ENCODE measurements around the gene ATG2A. TPM values are rescaled to one million over a fixed set of nuclear protein-coding genes. Genes with fewer than 3 reads are reported as not detected.

Gene ATG2A
- total and polyA plus RNA-seq, 10 of the 15 experiments (the other 5 are each of a cell fraction or from before 2014, with no cell fraction given) = 0.08 to 19.0 (median 4.6) TPM

- RAD21 ChIA-PET (ENCODE audit: unreplicated experiment) = interaction anchor here (13.2 to 15.8 kb wide), 2 partner anchors 14 kb away, joined by 253 to 316 read pairs; partner anchors contain the start of genes CDC42BPG and EHD1
- Histone ChIP-seq H3K27ac (ENCODE audit: control insufficient read depth, insufficient read depth) (peak overlapping the region; percentile 99), H3K9ac (ENCODE audit: control insufficient read depth, insufficient read depth, low read length) (peak overlapping the region; percentile 81), H3K4me1 (ENCODE audit: control insufficient read depth, insufficient read depth, low read length) (peaks cover 90% of the 10 kb centered on the region), H3K4me3 (peak overlapping the region; percentile 44; the same call in 1 of the 2 replicates), H3K79me2 (ENCODE audit: control insufficient read depth, insufficient read depth, low read length) (peaks cover 80% of the 10 kb centered on the region), H3K36me3 (ENCODE audit: control insufficient read depth in 2 of 2, insufficient read depth in 2 of 2, low read length in 1 of 2) (peaks cover 24 to 29% of the 10 kb centered on the region in 2 experiments; a peak in 3 of 4 replicates), H3K4me2 (ENCODE audit: control insufficient read depth, insufficient read depth) (peak overlapping the region; percentile 100), H3K27me3 (replicated peaks in 1 of 2; ENCODE audit: control insufficient read depth in 2 of 2, insufficient read depth in 2 of 2, low read length in 1 of 2) (no peaks in the 10 kb centered on the region), H2AFZ (ENCODE audit: control insufficient read depth, low read depth, low read length) (no peak overlapping the region), H4K20me1 (ENCODE audit: control insufficient read depth, insufficient read depth) (no peaks in the 10 kb centered on the region), H3K9me3 (replicated peaks; ENCODE audit: control insufficient read depth, insufficient read depth, low read length) (no peaks in the 10 kb centered on the region)
- intact Hi-C loops (cut with micrococcal nuclease; ENCODE audit: unreplicated experiment) = loop anchor here (2.0 kb wide), 1 partner anchor 13 kb away; no protein-coding TSS in a partner anchor
- SMC1A ChIA-PET (ENCODE audit: uncharacterized antibody, unreplicated experiment) = interaction anchor here (0.9 to 15.0 kb wide), 3 partner anchors 12 to 25 kb away, joined by 3 to 306 read pairs (median 226); partner anchors contain the start of gene EHD1
- CTCF ChIA-PET = interaction anchor here (1.0 to 28.8 kb wide), 3 partner anchors 13 to 134 kb away, joined by 3 to 1208 read pairs (median 374); partner anchors contain the start of genes CDC42BPG and EHD1
- FAIRE-seq = no peak
- WGBS (ENCODE audit: insufficient coverage, insufficient replicate concordance, low lambda C conversion rate, missing lambda C conversion rate) = 89% methylated on average over 23 of the region's 23 CpGs
- no peak for ATAC-seq
- POLR2A ChIA-PET = interaction anchor here (13.8 to 24.3 kb wide), 2 partner anchors 14 to 18 kb away, joined by 232 to 620 read pairs; partner anchors contain the start of genes CDC42BPG and EHD1
- no peak for DNase-seq (ENCODE audit: low read depth, low spot score)
- in situ Hi-C loops (cut with MboI) = loop anchor here (10.0 kb wide), 1 partner anchor 561 kb away; the partner anchor contains the start of gene NEAT1
- BruUV-seq (replicated peaks) = no TSS peak
- TF ChIP-seq IKZF2 (IDR thresholded peaks at IDR 0.05) (no peak), PBX3 (IDR thresholded peaks at IDR 0.05; ENCODE audit: insufficient replicate concordance, low read depth, low read length) (no peak), ZBTB11 (CRISPR knock-in tag; IDR thresholded peaks at IDR 0.05) (no peak), CBX5 (IDR thresholded peaks at IDR 0.05; ENCODE audit: low read depth) (no peak), POLR2A (IDR thresholded peaks at IDR 0.05; ENCODE audit: low read depth, low read length) (peak; percentile 45; the same call in 1 of the 2 replicates), MEF2B (IDR thresholded peaks at IDR 0.05; ENCODE audit: partially characterized antibody, poor library complexity, severe bottlenecking) (no peak), HCFC1 (IDR thresholded peaks at IDR 0.05; ENCODE audit: low read length) (no peak), POLR2AphosphoS5 (IDR thresholded peaks at IDR 0.05; ENCODE audit: low read length) (peak; percentile 18; the same call in 1 of the 2 replicates), ATF2 (IDR thresholded peaks at IDR 0.05; ENCODE audit: low read length) (no peak), NBN (IDR thresholded peaks at IDR 0.05) (no peak), MXI1 (IDR thresholded peaks at IDR 0.05; ENCODE audit: low read depth, low read length) (no peak), SKIL (IDR thresholded peaks at IDR 0.05; ENCODE audit: low read depth, poor library complexity, severe bottlenecking) (no peak)
Observed at GRCh38 chr11:64863391-64864060, 53.5 kb downstream of the ATG2A start.
